IPS-18c (cell line): ENCODE data around the gene ASRGL1.
"Not testable (repeated sequence)": the region's sequence is repeated elsewhere in the genome, so short reads cannot be mapped to it uniquely, and the experiment has no call there.

ENCODE experiments used
- H3K4me3 ChIP-seq: 2 replicates; pipeline ENCODE4 v1.7.0; 2013; ENCODE audit warnings: low read depth, mild to moderate bottlenecking, low read length, moderate library complexity; ENCODE audit not compliant: insufficient read depth
- H3K9me3 ChIP-seq: one replicate; pipeline ENCODE4 v1.6.1; 2013; ENCODE audit warnings: mild to moderate bottlenecking, low read length, moderate library complexity; ENCODE audit not compliant: control insufficient read depth, insufficient read depth

ASRGL1 gene

GRCh38 chr11:62337303-62338181 is at the start of gene ASRGL1:
Gene ASRGL1, plus strand, starts transcription at chr11:62337448. Its CDS starts 530 bp downstream, at chr11:62337978.
- H3K9me3 ChIP-seq: no peaks in the 10 kb centered on the region
- H3K4me3 ChIP-seq: peak within 1 kb of the TSS; percentile 81

- H3K4me3 ChIP-seq: no peak overlapping the region
- peaks cover 2% of the 10 kb centered on the region for H3K9me3 ChIP-seq
Observed at GRCh38 chr11:62295504-62295903, 41.7 kb upstream of the ASRGL1 start.

GRCh38 chr11:62298975-62299374 is 38.3 kb upstream of the ASRGL1 start, which contains the start of gene SCGB1D4:
Gene SCGB1D4, minus strand, starts transcription at chr11:62299075. Its CDS starts 65 bp downstream, at chr11:62299010.
- Histone ChIP-seq H3K4me3 (no peak within 1 kb of the TSS), H3K9me3 (peaks cover 2% of the 10 kb centered on the region)

- Histone ChIP-seq H3K9me3 (no peaks in the 10 kb centered on the region), H3K4me3 (no peak overlapping the region)
Observed at GRCh38 chr11:62306227-62306626, 31.0 kb upstream of the ASRGL1 start.

GRCh38 chr11:62307950-62308349 is 29.3 kb upstream of the ASRGL1 start:
- no peaks in the 10 kb centered on the region for H3K9me3 ChIP-seq
- no peak overlapping the region for H3K4me3 ChIP-seq

GRCh38 chr11:62309991-62310390 is 27.3 kb upstream of the ASRGL1 start:
- H3K4me3 ChIP-seq: no peak overlapping the region
- no peaks in the 10 kb centered on the region for H3K9me3 ChIP-seq

- no peak overlapping the region for H3K4me3 ChIP-seq
- H3K9me3 ChIP-seq: no peaks in the 10 kb centered on the region
Observed at GRCh38 chr11:62315431-62315830, 21.8 kb upstream of the ASRGL1 start.

GRCh38 chr11:62322524-62322923 is 14.7 kb upstream of the ASRGL1 start:
- Histone ChIP-seq H3K9me3 (peaks cover 2% of the 10 kb centered on the region), H3K4me3 (no peak overlapping the region)

- Histone ChIP-seq H3K4me3 (no peak overlapping the region), H3K9me3 (peaks cover 2% of the 10 kb centered on the region)
Observed at GRCh38 chr11:62324731-62325556, 12.3 kb upstream of the ASRGL1 start.

- not testable (repeated sequence) for H3K9me3 ChIP-seq, H3K4me3 ChIP-seq
Observed at GRCh38 chr11:62325781-62326180, 11.5 kb upstream of the ASRGL1 start.

GRCh38 chr11:62326719-62327118 is 10.5 kb upstream of the ASRGL1 start:
- H3K9me3 ChIP-seq, H3K4me3 ChIP-seq: not testable (repeated sequence)

GRCh38 chr11:62327541-62327940 is 9.7 kb upstream of the ASRGL1 start:
- H3K4me3 ChIP-seq, H3K9me3 ChIP-seq: not testable (repeated sequence)

GRCh38 chr11:62331264-62331663 is 6.0 kb upstream of the ASRGL1 start:
- H3K9me3 ChIP-seq, H3K4me3 ChIP-seq: not testable (repeated sequence)

- no peak overlapping the region for H3K4me3 ChIP-seq
- H3K9me3 ChIP-seq: no peaks in the 10 kb centered on the region
Observed at GRCh38 chr11:62333768-62334167, 3.5 kb upstream of the ASRGL1 start.

GRCh38 chr11:62336949-62337302 is 322 bp upstream of the ASRGL1 start:
- H3K9me3 ChIP-seq: not testable (repeated sequence)
- H3K4me3 ChIP-seq: peak overlapping the region; percentile 81

GRCh38 chr11:62338218-62338617 is 970 bp downstream of the ASRGL1 start:
- H3K4me3 ChIP-seq: peak overlapping the region; percentile 81

GRCh38 chr11:62340269-62340901 is 3.1 kb downstream of the ASRGL1 start:
- H3K4me3 ChIP-seq: no peak overlapping the region
- no peaks in the 10 kb centered on the region for H3K9me3 ChIP-seq

More at GRCh38 chr11:62338218-62338617, 970 bp downstream of the ASRGL1 start:
- H3K9me3 ChIP-seq: no peaks in the 10 kb centered on the region
